Activated T-helper 1 cell treated with anti-CD3 and anti-CD28 coated beads, Interleukin-2, amount 50 U/mL, for 16 hours (primary cell): ENCODE measurements around the gene PPWD1.

ENCODE experiments used
- DNase-seq, 2 donors: peaks; one replicate each; pipeline ENCODE4 v3.0.0-alpha.2; 2020; ENCODE audit warnings: low read depth in 1 of 2, low spot score in 1 of 2

PPWD1 gene

GRCh38 chr5:65623482-65623881 lies 60.4 kb downstream of the PPWD1 start:
- DNase-seq, result no peak

- peak; percentile 82 to 88 for DNase-seq
Observed at GRCh38 chr5:65624025-65624570, 61.0 kb downstream of the PPWD1 start, which contains the start of gene TRIM23. TSS of gene TRIM23 (minus strand) at chr5:65624333. CDS start at chr5:65624274, 59 bp downstream.

- DNase-seq, result peak; percentile 62 to 72
Observed at GRCh38 chr5:65624571-65625555, 61.8 kb downstream of the PPWD1 start, which contains the start of the genes SHLD3 and TRAPPC13. TSS of gene SHLD3 (plus strand) at chr5:65625027. CDS start at chr5:65629588, 4,561 bp downstream. TSS of gene TRAPPC13 (plus strand) at chr5:65625027. CDS start at chr5:65625061, 34 bp downstream.

- DNase-seq, result no peak
Observed at GRCh38 chr5:65625743-65626142, 62.6 kb downstream of the PPWD1 start.

- no peak for DNase-seq
Observed at GRCh38 chr5:65630981-65631380, 67.9 kb downstream of the PPWD1 start.
